H9 (cell line): ENCODE measurements around the gene SCYGR4. TPM values are rescaled to one million over a fixed set of nuclear protein-coding genes. Genes with fewer than 3 reads are reported as not detected.
"Not testable (repeated sequence)": the region's sequence is repeated elsewhere in the genome, so short reads cannot be mapped to it uniquely, and the experiment has no call there.

Experiments
- DNase-seq: peaks from one replicate; pipeline ENCODE4 v3.0.0-alpha.2; 2017
- H2AFZ ChIP-seq: one replicate; pipeline ENCODE4 v1.6.1; 2013; ENCODE audit warnings: mild to moderate bottlenecking, low read length, control low read depth, moderate library complexity
- H2AK5ac ChIP-seq: 2 replicates; pipeline ENCODE4 v1.6.1; 2013; ENCODE audit warnings: low read length, control low read depth, mixed read lengths; ENCODE audit not compliant: insufficient read length
- H2BK120ac ChIP-seq: one replicate; pipeline ENCODE4 v1.6.1; 2013; ENCODE audit warnings: low read depth, mild to moderate bottlenecking, low read length, control low read depth, inconsistent platforms; ENCODE audit not compliant: poor library complexity, severe bottlenecking
- H2BK12ac ChIP-seq: 2 replicates; pipeline ENCODE4 v1.6.1; 2013; ENCODE audit warnings: low read length, control low read depth, mixed read lengths, low read depth; ENCODE audit not compliant: insufficient read length
- H2BK15ac ChIP-seq: 2 replicates; pipeline ENCODE4 v1.6.1; 2013; ENCODE audit warnings: low read depth, low read length, control low read depth
- H2BK20ac ChIP-seq: one replicate; pipeline ENCODE4 v1.6.1; 2013; ENCODE audit warnings: low read depth, mild to moderate bottlenecking, low read length, control low read depth, inconsistent platforms; ENCODE audit not compliant: poor library complexity, severe bottlenecking
- H2BK5ac ChIP-seq: 2 replicates; pipeline ENCODE4 v1.6.1; 2013; ENCODE audit warnings: low read length, control low read depth, mixed read lengths; ENCODE audit not compliant: insufficient read length
- H3K14ac ChIP-seq: 2 replicates; pipeline ENCODE4 v1.6.1; 2013; ENCODE audit warnings: low read length, control low read depth; ENCODE audit not compliant: insufficient read depth
- H3K18ac ChIP-seq: 2 replicates; pipeline ENCODE4 v1.6.1; 2013; ENCODE audit warnings: low read depth, mild to moderate bottlenecking, mixed read lengths, low read length, control low read depth; ENCODE audit not compliant: insufficient read length
- H3K23ac ChIP-seq: 2 replicates; pipeline ENCODE4 v1.6.1; 2013; ENCODE audit warnings: low read length, control low read depth, mixed read lengths, low read depth; ENCODE audit not compliant: insufficient read length
- H3K23me2 ChIP-seq: 2 replicates; pipeline ENCODE4 v1.6.1; 2013; ENCODE audit warnings: low read depth, mild to moderate bottlenecking, mixed read lengths, low read length, control low read depth; ENCODE audit not compliant: insufficient read length, poor library complexity, severe bottlenecking
- H3K27ac ChIP-seq: 2 replicates; pipeline ENCODE4 v1.5.1; 2013; ENCODE audit warnings: low read length, control low read depth, mixed read lengths, low read depth; ENCODE audit not compliant: insufficient read length
- H3K27me3 ChIP-seq: 2 replicates; pipeline ENCODE4 v1.6.1; 2013; ENCODE audit warnings: low read length, control low read depth, inconsistent platforms; ENCODE audit not compliant: insufficient read depth
- H3K4ac ChIP-seq: 2 replicates; pipeline ENCODE4 v1.6.1; 2013; ENCODE audit warnings: low read depth, mild to moderate bottlenecking, control low read depth, inconsistent platforms, low read length, moderate library complexity
- H3K4me1 ChIP-seq: 2 replicates; pipeline ENCODE4 v1.6.1; 2013; ENCODE audit warnings: low read length, control low read depth, inconsistent platforms; ENCODE audit not compliant: insufficient read depth
- H3K4me2 ChIP-seq: 2 replicates; pipeline ENCODE4 v1.6.1; 2013; ENCODE audit warnings: low read length, control low read depth, mixed read lengths; ENCODE audit not compliant: insufficient read length, insufficient read depth
- H3K56ac ChIP-seq: 2 replicates; pipeline ENCODE4 v1.6.1; 2013; ENCODE audit warnings: low read depth, mild to moderate bottlenecking, mixed read lengths, low read length, control low read depth; ENCODE audit not compliant: insufficient read length
- H3K79me1 ChIP-seq: 2 replicates; pipeline ENCODE4 v1.6.1; 2013; ENCODE audit warnings: low read depth, mild to moderate bottlenecking, moderate library complexity, low read length, control low read depth, inconsistent platforms; ENCODE audit not compliant: insufficient read depth, poor library complexity, severe bottlenecking
- H3K79me2 ChIP-seq: 2 replicates; pipeline ENCODE4 v1.6.1; 2013; ENCODE audit warnings: low read length, control low read depth, inconsistent platforms; ENCODE audit not compliant: insufficient read depth
- H3K9ac ChIP-seq: 2 replicates; pipeline ENCODE4 v1.6.1; 2013; ENCODE audit warnings: low read length, control low read depth, mixed read lengths; ENCODE audit not compliant: insufficient read length; ENCODE audit errors: extremely low read depth
- H3K9me3 ChIP-seq: one replicate; pipeline ENCODE4 v1.6.1; 2013; ENCODE audit warnings: low read depth, low read length, inconsistent platforms; ENCODE audit not compliant: control insufficient read depth
- H3T11ph ChIP-seq: one replicate; pipeline ENCODE4 v1.6.1; 2013; ENCODE audit warnings: mild to moderate bottlenecking, low read length, control low read depth, inconsistent platforms
- H4K20me1 ChIP-seq: one replicate; pipeline ENCODE4 v1.6.1; 2013; ENCODE audit not compliant: control insufficient read depth, insufficient read length, insufficient read depth
- H4K5ac ChIP-seq: 2 replicates; pipeline ENCODE4 v1.6.1; 2013; ENCODE audit warnings: low read depth, mild to moderate bottlenecking, mixed read lengths, low read length, control low read depth; ENCODE audit not compliant: insufficient read length
- H4K8ac ChIP-seq: replicated peaks from 2 replicates; pipeline ENCODE4 v1.6.1; 2013; ENCODE audit warnings: low read length, control low read depth, mixed read lengths, low read depth; ENCODE audit not compliant: insufficient read length
- H4K91ac ChIP-seq: 2 replicates; pipeline ENCODE4 v1.6.1; 2013; ENCODE audit warnings: low read depth, mild to moderate bottlenecking, moderate library complexity, mixed read lengths, low read length, control low read depth; ENCODE audit not compliant: insufficient read length
- H3K27ac Mint-ChIP-seq, 3 experiments: 2 replicates in 2 of 3; 3 replicates in 1 of 3; pipeline ENCODE4 v1.8.0; 2020 to 2021; ENCODE audit warnings: mixed read lengths in 3 of 3, mild to moderate bottlenecking in 1 of 3, moderate library complexity in 1 of 3
- H3K27me3 Mint-ChIP-seq: 2 replicates; pipeline ENCODE4 v1.8.0; 2021; ENCODE audit warnings: low read depth, mild to moderate bottlenecking, moderate library complexity, mixed read lengths
- H3K36me3 Mint-ChIP-seq, 3 experiments: 2 replicates in 2 of 3; 3 replicates in 1 of 3; pipeline ENCODE4 v1.8.0; 2020 to 2021; ENCODE audit warnings: low read depth in 3 of 3, mixed read lengths in 3 of 3; ENCODE audit not compliant: insufficient read depth in 1 of 3
- H3K4me1 Mint-ChIP-seq, 2 experiments: 2 replicates each; pipeline ENCODE4 v1.8.0; 2020; ENCODE audit warnings: mixed read lengths in 2 of 2
- H3K4me3 Mint-ChIP-seq, 2 experiments: 2 replicates in 1 of 2; 3 replicates in 1 of 2; pipeline ENCODE4 v1.8.0; 2020 to 2021; ENCODE audit warnings: mild to moderate bottlenecking in 2 of 2, mixed read lengths in 2 of 2, moderate library complexity in 1 of 2
- H3K9me3 Mint-ChIP-seq, 2 experiments: 2 replicates in 1 of 2; 3 replicates in 1 of 2; pipeline ENCODE4 v1.8.0; 2020; ENCODE audit warnings: mild to moderate bottlenecking in 2 of 2, mixed read lengths in 2 of 2, moderate library complexity in 1 of 2
- WGBS: extraction: QIAGEN DNeasy Blood & Tissue Kit; methylation state at CpG from one replicate; pipeline ENCODE4 v1.1.7; 2013; ENCODE audit warnings: missing lambda C conversion rate, low lambda C conversion rate, mixed read lengths; ENCODE audit not compliant: insufficient read length; ENCODE audit errors: extremely low coverage; 5-methylcytosine and 5-hydroxymethylcytosine counted together
- total RNA-seq: library from RNA; stranded (reverse); gene quantifications from 2 replicates; pipeline ENCODE4 v1.2.1, GENCODE V29; 2021
- TF ChIP-seq, protein P1 (sequence below): fragments of 200-600 bp; sonication (generic); conservative IDR thresholded peaks from 3 replicates; pipeline ENCODE4 v1.8.0; 2021; ENCODE audit warnings: antibody characterized with exemption, mild to moderate bottlenecking

SCYGR4 gene
- total RNA-seq, 1 experiment from 2014 or later: not detected

- Histone ChIP-seq H3K27me3 (no peaks in the 10 kb centered on the region), H2BK12ac (no peak overlapping the region), H3K4me2 (no peak overlapping the region), H3K9ac (no peak overlapping the region), H2BK120ac (no peak overlapping the region), H3K23me2 (no peaks in the 10 kb centered on the region), H4K20me1 (no peaks in the 10 kb centered on the region), H3K27ac (no peak overlapping the region), H3K18ac (no peak overlapping the region), H2BK5ac (no peak overlapping the region), H3K56ac (no peak overlapping the region), H3T11ph (no peak overlapping the region), H3K23ac (no peak overlapping the region), H4K5ac (no peak overlapping the region), H2BK15ac (no peak overlapping the region), H3K4me1 (peaks cover 8% of the 10 kb centered on the region; the same call in 1 of the 2 replicates), H3K4ac (no peak overlapping the region), H3K79me2 (no peaks in the 10 kb centered on the region), H2AFZ (no peak overlapping the region), H2BK20ac (no peak overlapping the region), H3K9me3 (no peaks in the 10 kb centered on the region), H3K14ac (no peak overlapping the region), H4K91ac (no peak overlapping the region), H2AK5ac (no peak overlapping the region), H3K79me1 (no peaks in the 10 kb centered on the region), H4K8ac (no peak overlapping the region)
- Mint-ChIP-seq H3K36me3 (no peaks in the 10 kb centered on the region), H3K4me3 (no peak overlapping the region), H3K27ac (no peak overlapping the region), H3K4me1 (peaks cover 18 to 22% of the 10 kb centered on the region in 2 experiments), H3K27me3 (peaks cover 2% of the 10 kb centered on the region; the same call in 1 of the 2 replicates), H3K9me3 (no peaks in the 10 kb centered on the region)
- no peak for DNase-seq
- WGBS: no CpG with 5 or more reads among the region's 6 CpGs
- TF ChIP-seq, protein P1, sequence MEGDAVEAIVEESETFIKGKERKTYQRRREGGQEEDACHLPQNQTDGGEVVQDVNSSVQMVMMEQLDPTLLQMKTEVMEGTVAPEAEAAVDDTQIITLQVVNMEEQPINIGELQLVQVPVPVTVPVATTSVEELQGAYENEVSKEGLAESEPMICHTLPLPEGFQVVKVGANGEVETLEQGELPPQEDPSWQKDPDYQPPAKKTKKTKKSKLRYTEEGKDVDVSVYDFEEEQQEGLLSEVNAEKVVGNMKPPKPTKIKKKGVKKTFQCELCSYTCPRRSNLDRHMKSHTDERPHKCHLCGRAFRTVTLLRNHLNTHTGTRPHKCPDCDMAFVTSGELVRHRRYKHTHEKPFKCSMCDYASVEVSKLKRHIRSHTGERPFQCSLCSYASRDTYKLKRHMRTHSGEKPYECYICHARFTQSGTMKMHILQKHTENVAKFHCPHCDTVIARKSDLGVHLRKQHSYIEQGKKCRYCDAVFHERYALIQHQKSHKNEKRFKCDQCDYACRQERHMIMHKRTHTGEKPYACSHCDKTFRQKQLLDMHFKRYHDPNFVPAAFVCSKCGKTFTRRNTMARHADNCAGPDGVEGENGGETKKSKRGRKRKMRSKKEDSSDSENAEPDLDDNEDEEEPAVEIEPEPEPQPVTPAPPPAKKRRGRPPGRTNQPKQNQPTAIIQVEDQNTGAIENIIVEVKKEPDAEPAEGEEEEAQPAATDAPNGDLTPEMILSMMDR: no peak
Measured at GRCh38 chr2:227665189-227665940, 48.1 kb downstream of the SCYGR4 start.

- not testable (repeated sequence) for H2BK120ac ChIP-seq, H2AK5ac ChIP-seq, H3K27me3 ChIP-seq, H3K14ac ChIP-seq, H3K36me3 Mint-ChIP-seq, H2BK5ac ChIP-seq, H4K5ac ChIP-seq, H4K91ac ChIP-seq, H3K4ac ChIP-seq, H3K4me2 ChIP-seq, H3K9ac ChIP-seq, H3K56ac ChIP-seq, H3K9me3 ChIP-seq, H3K23me2 ChIP-seq, H3K79me2 ChIP-seq, H3K27me3 Mint-ChIP-seq, H3K27ac ChIP-seq, H4K20me1 ChIP-seq, H3K27ac Mint-ChIP-seq, H2BK12ac ChIP-seq, H3T11ph ChIP-seq, H2BK15ac ChIP-seq, H3K23ac ChIP-seq, H2BK20ac ChIP-seq, H4K8ac ChIP-seq, H3K79me1 ChIP-seq, H2AFZ ChIP-seq, H3K18ac ChIP-seq, DNase-seq, H3K4me1 ChIP-seq, H3K9me3 Mint-ChIP-seq, H3K4me3 Mint-ChIP-seq
- WGBS: no CpG with 5 or more reads among the region's 13 CpGs
- peaks cover 18 to 22% of the 10 kb centered on the region in 2 experiments for H3K4me1 Mint-ChIP-seq
Measured at GRCh38 chr2:227666631-227667170, 49.4 kb downstream of the SCYGR4 start, which contains the start of gene SCYGR5. TSS of gene SCYGR5 (plus strand) at chr2:227666804. CDS start at chr2:227666804, 0 bp downstream.
